Lower leg skin (tissue), 4 donors: ENCODE measurements around the gene MGMT. TPM values are rescaled to one million over a fixed set of nuclear protein-coding genes. Genes with fewer than 3 reads are reported as not detected.

Experiments used
- DNase-seq, 2 donors: peaks; one replicate each; pipeline ENCODE4 v3.0.0-alpha.2; 2019; ENCODE audit warnings: low spot score in 2 of 2
- H3K4me3 ChIP-seq: fragments of 200-600 bp; sonication (generic); 2 replicates; pipeline ENCODE4 v1.5.1; 2017; ENCODE audit warnings: mild to moderate bottlenecking, low read depth; ENCODE audit not compliant: poor library complexity, severe bottlenecking
- CTCF ChIP-seq, 3 donors: fragments of 450-650 bp; IDR thresholded peaks; one replicate each; pipeline ENCODE4 v1.5.1; 2016; ENCODE audit warnings: antibody characterized with exemption in 3 of 3, mild to moderate bottlenecking in 3 of 3, moderate library complexity in 2 of 3
- POLR2A ChIP-seq, 2 donors: fragments of 450-650 bp; IDR thresholded peaks; one replicate each; pipeline ENCODE4 v1.6.1; 2016 to 2017; ENCODE audit warnings: antibody characterized with exemption in 2 of 2, mild to moderate bottlenecking in 1 of 2, moderate library complexity in 1 of 2
- WGBS, 2 donors: methylation state at CpG; one replicate each; pipeline ENCODE4 v1.1.5; 2018; 5-methylcytosine and 5-hydroxymethylcytosine counted together
- intact Hi-C: fragments of 100-400 bp; cut with DNase I; formaldehyde crosslinking; loops from one replicate; pipeline ENCODE4 v1.15.0; 2023; ENCODE audit warnings: low total_unique reads
- total RNA-seq, 4 donors: library from RNA; depleted of rRNA; stranded (reverse); fragments of >200 nt; gene quantifications; one replicate each; pipeline ENCODE4 v1.1.0, GENCODE V29; 2016

The MGMT gene
- total RNA-seq, 4 donors from 2014 or later, result 13.1 to 38.7 (median 29.2) TPM

DNA sequence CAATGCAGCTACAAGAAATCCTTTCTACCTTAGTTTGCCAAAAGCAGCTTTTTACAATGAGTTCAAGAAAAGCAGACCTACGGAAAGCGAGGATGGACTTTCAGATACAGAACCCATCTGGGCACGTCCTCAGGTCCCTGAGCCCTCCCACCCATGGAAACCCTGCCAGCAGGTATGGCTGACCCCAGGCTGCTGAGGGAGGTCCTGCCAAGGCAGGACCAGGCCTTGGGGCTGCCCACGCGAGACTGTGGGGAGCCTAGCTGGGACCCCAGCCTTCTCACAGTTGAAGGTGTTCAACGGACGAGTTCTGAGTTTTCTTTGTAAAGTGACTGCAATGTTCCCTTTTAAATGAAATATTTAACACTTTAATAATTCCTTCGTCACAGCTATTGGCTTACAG, 245.0 kb downstream of the MGMT start:
- no peak for DNase-seq
- H3K4me3 ChIP-seq, result no peak overlapping the region
- intact Hi-C loops, result no loop called here
- 95 to 96% methylated on average over 8 of the region's 8 CpGs for WGBS, 2 donors
- TF ChIP-seq POLR2A (IDR thresholded peaks at IDR 0.05) (no peak), CTCF (IDR thresholded peaks at IDR 0.05) (no peak)

DNA sequence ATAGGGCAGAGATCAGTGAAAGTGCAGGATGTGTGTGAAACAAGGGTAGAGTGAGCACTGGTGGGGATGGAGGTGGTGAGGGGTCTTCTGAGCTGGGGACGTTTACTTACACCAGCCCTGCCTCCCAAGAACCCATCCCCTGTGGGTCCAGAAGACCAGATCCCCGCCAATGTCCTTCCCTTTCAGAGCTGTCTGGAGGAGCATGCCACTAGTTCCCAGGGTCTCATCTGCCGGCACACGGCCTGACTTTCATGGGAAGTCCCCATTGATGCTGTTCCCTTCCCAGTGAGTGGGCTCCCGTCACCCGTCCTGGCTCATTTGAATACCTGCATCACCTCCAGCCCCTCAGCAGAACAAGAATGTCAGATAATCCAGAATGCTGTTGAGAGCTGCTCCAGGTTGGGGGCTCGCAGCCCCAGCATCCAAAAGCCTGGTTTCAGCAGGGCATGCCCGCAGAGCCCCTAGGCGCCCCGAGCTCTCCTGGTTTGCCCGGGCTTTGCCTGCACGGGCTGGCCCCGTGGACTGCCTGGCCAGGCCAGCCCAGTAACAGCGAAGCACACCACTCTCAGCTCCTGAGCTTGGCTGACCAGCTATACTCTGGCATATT, 246.7 kb downstream of the MGMT start:
- DNase-seq, result peak in 1 of 2 donors; percentile 73
- H3K4me3 ChIP-seq, result no peak overlapping the region
- intact Hi-C loops, result no loop called here
- TF ChIP-seq CTCF (IDR thresholded peaks at IDR 0.05) (no peak), POLR2A (IDR thresholded peaks at IDR 0.05) (no peak)
- WGBS, 2 donors, result 97 to 98% methylated on average over 14 of the region's 14 CpGs

- TF ChIP-seq CTCF (IDR thresholded peaks at IDR 0.05) (no peak), POLR2A (IDR thresholded peaks at IDR 0.05) (no peak)
- no peak for DNase-seq
- intact Hi-C loops, result no loop called here
- WGBS, 2 donors, result 89 to 93% methylated on average over 15 of the region's 15 CpGs
- H3K4me3 ChIP-seq, result no peak overlapping the region
Observed at GRCh38 chr10:129715805-129716204, 248.8 kb downstream of the MGMT start.

GRCh38 chr10:129716211-129716681, 249.2 kb downstream of the MGMT start:
- TF ChIP-seq POLR2A (IDR thresholded peaks at IDR 0.05) (no peak), CTCF (IDR thresholded peaks at IDR 0.05) (no peak)
- no peak for DNase-seq
- WGBS, 2 donors, result 87 to 91% methylated on average over 12 of the region's 12 CpGs
- intact Hi-C loops, result no loop called here
- H3K4me3 ChIP-seq, result no peak overlapping the region

DNA sequence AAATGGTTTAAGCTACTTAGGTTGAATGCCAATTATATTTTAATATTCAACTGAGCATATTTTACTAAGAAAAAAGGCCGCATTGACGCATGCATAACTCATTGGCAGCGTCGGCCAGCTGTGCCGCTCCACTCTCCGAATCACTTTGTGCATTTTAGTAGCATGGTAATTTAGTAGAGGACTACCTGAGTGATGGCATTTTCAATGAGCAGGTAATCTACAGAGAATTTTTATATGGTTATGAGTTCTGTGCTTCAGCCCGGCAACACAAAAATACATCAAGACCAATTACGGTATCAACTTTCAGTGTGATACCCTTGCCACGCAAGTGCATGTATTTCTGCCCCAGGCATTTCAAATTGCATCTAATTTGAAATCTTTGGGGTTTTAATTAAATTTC, 249.8 kb downstream of the MGMT start:
- H3K4me3 ChIP-seq, result no peak overlapping the region
- WGBS, 2 donors, result 96 to 99% methylated on average over 9 of the region's 9 CpGs
- DNase-seq, result no peak
- TF ChIP-seq CTCF (IDR thresholded peaks at IDR 0.05), result no peak
- no peak for TF ChIP-seq POLR2A (IDR thresholded peaks at IDR 0.05)
- intact Hi-C loops, result no loop called here
